ENCODE measurements around the gene CDHR2. TPM values are rescaled to one million over a fixed set of nuclear protein-coding genes. Genes with fewer than 3 reads are reported as not detected.
A peak's percentile ranks its signal among the peaks of the same experiment; 100 is the strongest.

Gene CDHR2
- total and polyA plus RNA-seq, 8 donors: 0.13 to 18.7 (median 9.7) TPM

DNA sequence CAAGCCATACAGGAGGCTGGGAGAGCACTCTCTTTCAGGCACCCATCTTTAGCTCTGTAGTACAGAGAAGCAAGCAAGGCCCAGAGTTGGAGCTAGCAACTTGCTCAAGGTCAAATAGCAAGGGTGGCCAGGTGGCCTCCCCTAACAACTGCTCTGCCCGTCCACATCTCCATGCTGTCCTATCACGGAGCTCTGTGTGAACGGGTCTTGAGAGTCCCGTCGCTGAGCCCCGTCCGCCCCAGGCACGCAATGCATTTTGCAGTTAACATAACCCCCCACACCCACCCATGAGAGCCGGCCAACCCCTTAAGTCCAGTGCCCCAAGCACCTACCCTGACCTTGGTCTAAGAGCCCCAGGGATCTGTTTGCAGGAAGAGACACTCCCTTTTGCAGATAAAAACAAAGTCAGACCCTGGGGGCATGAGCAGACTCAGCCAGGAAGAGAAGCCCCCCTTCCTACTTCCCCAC is 13.4 kb upstream of the CDHR2 start:
- Histone ChIP-seq H3K9me3 (no peaks in the 10 kb centered on the region), H3K4me1 (peaks cover 51 to 79% (median 69%) of the 10 kb centered on the region in 4 donors), H3K27me3 (no peaks in the 10 kb centered on the region), H3K27ac (peak overlapping the region; percentile 97 to 99 (median 99)), H3K36me3 (peaks cover 14 to 17% (median 16%) of the 10 kb centered on the region in 4 donors), H3K4me3 (peak overlapping the region; percentile 82 to 96 (median 91))
- WGBS, 5 donors: 0 to 10% (median 2%) methylated on average over 2 to 9 of the region's 9 CpGs
- peak in 1 of 2 donors; percentile 64 for DNase-seq
- intact Hi-C loops (cut with DNase I; ENCODE audit: low total_unique reads): no loop called here
- TF ChIP-seq, protein P1, sequence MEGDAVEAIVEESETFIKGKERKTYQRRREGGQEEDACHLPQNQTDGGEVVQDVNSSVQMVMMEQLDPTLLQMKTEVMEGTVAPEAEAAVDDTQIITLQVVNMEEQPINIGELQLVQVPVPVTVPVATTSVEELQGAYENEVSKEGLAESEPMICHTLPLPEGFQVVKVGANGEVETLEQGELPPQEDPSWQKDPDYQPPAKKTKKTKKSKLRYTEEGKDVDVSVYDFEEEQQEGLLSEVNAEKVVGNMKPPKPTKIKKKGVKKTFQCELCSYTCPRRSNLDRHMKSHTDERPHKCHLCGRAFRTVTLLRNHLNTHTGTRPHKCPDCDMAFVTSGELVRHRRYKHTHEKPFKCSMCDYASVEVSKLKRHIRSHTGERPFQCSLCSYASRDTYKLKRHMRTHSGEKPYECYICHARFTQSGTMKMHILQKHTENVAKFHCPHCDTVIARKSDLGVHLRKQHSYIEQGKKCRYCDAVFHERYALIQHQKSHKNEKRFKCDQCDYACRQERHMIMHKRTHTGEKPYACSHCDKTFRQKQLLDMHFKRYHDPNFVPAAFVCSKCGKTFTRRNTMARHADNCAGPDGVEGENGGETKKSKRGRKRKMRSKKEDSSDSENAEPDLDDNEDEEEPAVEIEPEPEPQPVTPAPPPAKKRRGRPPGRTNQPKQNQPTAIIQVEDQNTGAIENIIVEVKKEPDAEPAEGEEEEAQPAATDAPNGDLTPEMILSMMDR (IDR thresholded peaks at IDR 0.05): no peak
- no peak for TF ChIP-seq POLR2AphosphoS5 (IDR thresholded peaks at IDR 0.05)
- no peak for TF ChIP-seq EP300 (IDR thresholded peaks at IDR 0.05)
- no peak for TF ChIP-seq POLR2A (IDR thresholded peaks at IDR 0.05)

DNA sequence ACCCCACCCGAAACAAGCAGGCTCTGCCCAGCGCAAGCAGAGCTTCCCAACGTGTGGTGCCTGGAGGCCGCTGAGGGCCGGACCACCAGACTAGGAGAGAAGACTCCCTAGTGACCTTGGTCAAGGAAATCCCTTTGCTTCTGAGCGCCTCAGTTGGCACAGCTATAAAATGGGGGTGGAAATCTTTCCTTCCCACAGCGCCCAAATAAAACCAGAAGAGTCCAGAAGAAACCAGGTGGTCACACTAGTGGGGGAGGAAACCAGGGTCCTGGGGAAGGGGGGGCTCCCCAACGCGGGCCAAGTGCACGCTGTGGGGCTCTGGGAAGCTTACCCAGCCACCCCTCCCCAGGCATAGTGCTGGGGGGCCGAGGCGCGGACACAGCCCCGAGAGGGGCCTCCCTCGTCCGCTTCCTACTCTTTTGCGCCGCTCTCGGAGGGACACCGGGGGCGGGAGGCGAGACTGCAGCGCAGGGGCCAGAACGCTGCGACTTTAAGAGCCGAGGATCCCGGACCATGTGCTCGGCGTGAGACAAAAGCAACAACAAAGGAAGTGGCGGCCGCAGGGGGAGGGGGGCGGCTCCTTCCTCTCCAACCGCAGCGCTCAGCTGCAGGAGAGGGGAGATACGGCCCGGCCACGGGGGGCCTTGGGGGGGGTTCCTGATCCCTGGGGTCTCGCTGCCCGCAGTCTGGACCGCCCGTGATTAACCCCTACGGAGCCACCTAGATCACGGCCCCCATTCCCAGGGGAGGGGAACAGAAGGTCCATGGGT is 12.8 kb upstream of the CDHR2 start:
- Histone ChIP-seq H3K4me1 (peaks cover 46 to 79% (median 66%) of the 10 kb centered on the region in 4 donors), H3K27me3 (no peaks in the 10 kb centered on the region), H3K27ac (peak overlapping the region; percentile 97 to 99 (median 99)), H3K4me3 (peak overlapping the region; percentile 82 to 96 (median 91)), H3K9me3 (no peaks in the 10 kb centered on the region), H3K36me3 (peaks cover 8 to 10% (median 9%) of the 10 kb centered on the region in 4 donors)
- TF ChIP-seq EP300 (IDR thresholded peaks at IDR 0.05): no peak
- TF ChIP-seq, protein P1 (IDR thresholded peaks at IDR 0.05): no peak
- peak in 2 of 3 donors; percentile 46 to 68 for TF ChIP-seq POLR2AphosphoS5 (IDR thresholded peaks at IDR 0.05)
- no peak for TF ChIP-seq POLR2A (IDR thresholded peaks at IDR 0.05)
- DNase-seq: peak; percentile 80 to 94
- intact Hi-C loops (cut with DNase I; ENCODE audit: low total_unique reads): no loop called here
- 0 to 1% (median 1%) methylated on average over 15 to 43 of the region's 43 CpGs for WGBS, 5 donors

DNA sequence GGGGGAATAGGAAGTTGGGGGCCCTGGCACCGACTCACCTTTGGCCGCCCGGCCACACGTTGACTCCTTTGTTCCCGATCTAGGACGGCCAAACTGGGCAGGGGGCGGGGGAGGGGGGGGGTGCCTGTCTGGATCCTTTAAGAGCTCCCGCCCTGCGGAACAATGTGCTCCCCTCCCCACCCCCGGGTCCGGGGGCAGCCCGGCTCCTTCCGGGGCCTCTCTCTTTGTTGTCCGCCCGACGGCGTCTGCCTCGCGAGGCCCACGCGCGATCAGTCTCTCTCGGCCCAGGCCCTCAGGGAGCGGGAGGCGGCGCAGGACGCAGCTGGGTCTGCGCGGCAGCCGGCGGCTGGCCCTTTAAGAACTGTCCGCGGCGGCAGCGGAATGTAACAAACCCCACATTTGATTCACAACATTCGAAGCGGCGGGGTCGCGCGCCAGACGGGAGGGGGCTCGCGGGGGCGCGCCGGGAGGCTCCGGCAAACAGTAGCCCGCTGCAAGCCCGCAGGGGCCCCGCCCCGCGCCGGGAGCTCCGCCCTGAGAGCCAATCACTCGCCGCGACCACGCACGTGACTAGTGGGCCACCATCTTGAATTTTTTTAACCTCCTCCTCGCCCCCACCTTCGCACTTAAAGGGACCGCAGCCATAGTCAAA is 12.1 kb upstream of the CDHR2 start, which contains the start of gene RNF44:
RNF44 (minus strand) TSS at position 501 of the 652 bp plus-strand sequence. CDS start 4,930 bp downstream, outside the sequence.
- TF ChIP-seq POLR2A (IDR thresholded peaks at IDR 0.05): peak in 2 of 4 donors; percentile 9 to 33
- TF ChIP-seq, protein P1 (IDR thresholded peaks at IDR 0.05): no peak
- TF ChIP-seq POLR2AphosphoS5 (IDR thresholded peaks at IDR 0.05): peak in 2 of 3 donors; percentile 66 to 83
- TF ChIP-seq EP300 (IDR thresholded peaks at IDR 0.05): no peak
- Histone ChIP-seq H3K4me1 (peaks cover 44 to 79% (median 66%) of the 10 kb centered on the region in 4 donors), H3K27ac (peak within 1 kb of the TSS; percentile 97 to 99 (median 99)), H3K9me3 (no peaks in the 10 kb centered on the region), H3K4me3 (peak within 1 kb of the TSS; percentile 82 to 96 (median 91)), H3K36me3 (peaks cover under 1 to 3% (median 2%) of the 10 kb centered on the region in 4 donors), H3K27me3 (no peaks in the 10 kb centered on the region)
- intact Hi-C loops (cut with DNase I; ENCODE audit: low total_unique reads): no loop called here
- peak; percentile 98 to 99 for DNase-seq
- WGBS, 5 donors: 0 to 1% (median 0%) methylated on average over 33 to 63 of the region's 63 CpGs

DNA sequence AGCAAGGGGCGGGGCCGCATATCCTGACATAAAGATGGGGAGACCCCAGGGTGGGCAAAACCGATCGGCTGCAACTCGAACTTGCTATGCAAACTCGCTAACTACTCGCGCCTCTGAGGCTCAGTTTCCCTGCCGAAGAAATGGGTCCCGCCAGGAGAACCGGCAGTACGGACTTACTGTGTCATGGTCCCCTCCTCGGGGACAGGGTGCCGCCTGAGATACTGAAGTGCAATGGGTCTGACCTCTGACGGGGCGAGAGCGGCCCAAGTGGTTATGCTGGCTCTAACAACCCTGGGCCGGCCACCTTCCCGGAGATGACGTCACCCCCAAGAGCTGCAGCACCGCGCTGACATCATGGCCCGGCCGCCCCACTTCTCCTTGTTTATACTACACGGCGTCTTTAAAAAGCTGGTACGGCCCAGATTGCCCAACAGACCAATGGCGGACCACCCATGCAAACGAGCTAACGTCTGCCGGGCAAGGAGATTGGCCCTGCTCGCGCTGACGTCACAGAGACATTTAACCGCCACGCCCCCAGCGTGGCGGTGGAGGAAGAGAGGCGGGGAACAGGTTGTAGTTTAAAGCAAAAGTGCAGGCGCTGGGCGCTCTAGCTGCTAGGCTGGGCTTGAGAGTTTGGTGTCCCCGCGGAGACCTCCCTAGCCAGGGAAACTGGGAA is 11.4 kb upstream of the CDHR2 start:
- H3K27ac ChIP-seq: peak overlapping the region; percentile 97 to 99 (median 99)
- 0 to 1% (median 0%) methylated on average over 26 to 43 of the region's 43 CpGs for WGBS, 5 donors
- no peaks in the 10 kb centered on the region for H3K9me3 ChIP-seq
- peak; percentile 99 to 100 for DNase-seq
- TF ChIP-seq EP300 (IDR thresholded peaks at IDR 0.05): no peak
- peak in 1 of 4 donors; percentile 38 for TF ChIP-seq POLR2A (IDR thresholded peaks at IDR 0.05)
- peak; percentile 28 to 63 (median 31) for TF ChIP-seq POLR2AphosphoS5 (IDR thresholded peaks at IDR 0.05)
- TF ChIP-seq, protein P1 (IDR thresholded peaks at IDR 0.05): no peak
- H3K4me1 ChIP-seq: peaks cover 45 to 79% (median 66%) of the 10 kb centered on the region in 4 donors
- no peaks in the 10 kb centered on the region for H3K36me3 ChIP-seq
- peak overlapping the region; percentile 82 to 96 (median 91) for H3K4me3 ChIP-seq
- intact Hi-C loops (cut with DNase I; ENCODE audit: low total_unique reads): no loop called here
- H3K27me3 ChIP-seq: no peaks in the 10 kb centered on the region

Data from stomach (tissue), 9 donors.